Activated T-cell treated with anti-CD3 and anti-CD28 coated beads for 24 hours (primary cell): ENCODE results near the gene FAM9B.
"Not testable (repeated sequence)": the region's sequence is repeated elsewhere in the genome, so short reads cannot be mapped to it uniquely, and the experiment has no call there.

Experiments
- DNase-seq: peaks from one replicate; pipeline ENCODE4 v3.0.0-alpha.2; 2020; ENCODE audit warnings: low read depth

FAM9B gene

DNA sequence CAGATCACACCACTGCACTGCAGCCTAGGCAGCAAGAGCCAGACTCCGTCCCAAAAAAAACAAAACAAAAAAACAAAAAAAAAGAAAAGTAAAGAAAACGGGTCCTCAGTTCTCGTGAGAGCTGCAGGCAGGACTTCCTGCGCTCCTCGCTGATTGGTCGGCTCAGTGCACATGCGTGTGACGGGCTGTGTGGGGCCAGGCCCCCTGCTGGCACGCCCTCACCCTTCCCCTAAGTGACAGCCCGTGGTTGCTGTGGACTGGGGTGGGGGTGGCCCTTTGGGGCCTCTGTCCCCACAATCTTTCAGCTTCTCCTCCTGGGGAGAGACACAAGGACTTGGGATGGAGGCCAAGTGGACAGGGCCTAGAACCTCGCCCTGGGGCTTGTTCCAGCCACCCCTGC lies at the start of gene FAM9B:
Gene FAM9B (minus strand): TSS at position 139 of the 400 bp plus-strand sequence. CDS start 1,141 bp downstream, outside the sequence.
- DNase-seq: no peak

DNA sequence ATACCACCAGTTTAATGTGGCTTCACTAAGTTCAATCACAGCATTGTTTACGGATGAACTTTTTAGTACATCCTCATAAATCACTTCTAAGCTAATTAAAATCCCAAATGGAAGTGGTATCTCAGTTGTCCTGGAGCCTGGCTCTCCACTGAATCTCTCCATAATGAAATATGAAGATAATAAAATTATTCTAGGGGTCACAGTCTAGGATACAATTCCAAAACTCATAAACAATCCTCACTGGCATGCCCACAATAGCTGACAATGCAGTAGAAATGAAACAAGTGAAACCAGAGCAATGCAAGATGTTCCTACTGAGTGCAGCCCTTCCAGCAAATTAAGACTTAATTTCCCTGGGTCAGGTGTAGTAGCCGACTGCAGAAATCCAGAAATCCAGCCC lies 47.3 kb upstream of the FAM9B start:
- no peak for DNase-seq

DNA sequence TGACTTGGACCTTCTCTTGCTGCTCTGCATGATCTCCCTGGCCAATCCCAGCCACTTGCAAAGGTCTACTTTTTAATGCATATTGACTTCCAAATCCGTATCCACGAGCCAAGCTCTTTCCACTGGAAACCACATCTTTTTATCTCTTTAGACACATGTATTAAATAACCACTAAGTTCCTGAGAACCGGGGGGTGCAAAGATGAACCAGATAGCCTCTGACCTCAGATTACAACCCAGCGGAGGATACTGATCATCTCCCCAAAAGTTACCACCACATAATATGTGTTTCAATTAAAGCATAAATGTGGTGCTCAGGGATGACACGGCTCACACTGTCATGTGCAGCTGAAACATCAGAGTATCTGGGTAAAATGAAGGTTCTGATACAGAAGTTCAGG lies 40.4 kb upstream of the FAM9B start:
- DNase-seq: no peak

DNA sequence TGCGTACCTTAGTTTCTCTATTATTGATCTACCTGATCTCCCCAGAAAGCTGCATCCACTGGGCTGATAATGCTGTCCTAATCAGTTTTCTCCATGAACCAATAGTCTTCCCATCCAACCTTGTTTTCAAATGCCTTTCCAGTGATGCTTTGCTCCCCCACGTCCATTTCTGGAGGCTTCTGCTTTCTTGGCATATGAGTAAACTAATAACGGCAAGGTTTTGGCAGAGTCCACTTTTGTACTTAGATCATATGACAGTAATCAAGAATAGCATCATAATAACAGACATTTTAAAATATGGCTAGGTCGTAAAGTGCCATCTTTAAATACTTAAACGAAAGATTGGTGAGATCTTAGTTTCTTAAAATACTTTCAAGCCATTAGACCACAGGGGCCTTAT lies 38.4 kb upstream of the FAM9B start:
- no peak for DNase-seq

DNA sequence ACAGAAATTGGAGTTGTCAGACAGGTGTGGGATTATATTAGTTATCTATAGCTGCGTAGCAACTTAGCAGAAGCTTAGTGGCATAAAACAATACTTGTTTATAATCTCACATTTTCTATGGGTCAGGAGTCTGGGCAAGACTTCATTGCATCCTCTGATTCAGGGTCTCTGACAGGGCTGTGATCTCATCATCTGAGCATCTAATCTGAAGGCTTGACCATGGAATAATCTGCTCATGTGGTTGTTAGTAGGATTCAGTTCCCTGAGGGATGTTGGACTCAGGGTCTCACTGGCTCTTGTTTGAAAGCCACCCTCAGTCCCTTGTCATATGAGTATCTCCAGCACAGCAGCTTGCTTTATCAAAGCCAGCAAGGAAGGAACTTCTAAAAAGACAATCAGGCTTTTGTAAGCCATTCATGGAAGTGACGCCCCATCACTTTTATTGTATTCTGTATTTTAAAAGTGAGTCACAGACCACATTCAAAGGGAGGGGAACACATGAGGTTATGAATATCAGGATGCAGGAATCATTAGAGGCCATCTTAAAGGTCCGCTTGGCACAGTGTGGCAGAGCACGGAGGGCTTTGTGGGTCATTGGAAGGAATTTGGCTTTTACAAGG lies 37.2 kb upstream of the FAM9B start:
- DNase-seq: no peak

DNA sequence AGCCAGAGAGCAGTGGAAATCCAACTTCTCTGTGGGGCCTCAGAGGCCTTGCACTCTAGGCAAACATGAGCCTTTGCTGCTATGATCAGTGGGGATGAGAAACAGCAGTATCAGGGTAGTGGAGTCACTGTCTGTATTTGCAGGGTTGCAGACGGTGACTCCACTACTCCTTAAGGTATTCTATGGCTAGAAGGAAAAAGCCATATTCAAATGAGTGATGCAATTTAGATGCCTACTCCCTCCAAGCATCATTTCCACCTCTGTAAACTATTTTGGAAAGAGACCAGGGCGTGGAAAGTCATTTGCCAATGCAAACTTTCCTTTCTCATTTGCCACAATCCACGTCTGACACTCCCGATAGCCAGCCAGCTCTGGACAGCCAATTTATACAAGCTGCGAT lies 35.6 kb upstream of the FAM9B start:
- no peak for DNase-seq

DNA sequence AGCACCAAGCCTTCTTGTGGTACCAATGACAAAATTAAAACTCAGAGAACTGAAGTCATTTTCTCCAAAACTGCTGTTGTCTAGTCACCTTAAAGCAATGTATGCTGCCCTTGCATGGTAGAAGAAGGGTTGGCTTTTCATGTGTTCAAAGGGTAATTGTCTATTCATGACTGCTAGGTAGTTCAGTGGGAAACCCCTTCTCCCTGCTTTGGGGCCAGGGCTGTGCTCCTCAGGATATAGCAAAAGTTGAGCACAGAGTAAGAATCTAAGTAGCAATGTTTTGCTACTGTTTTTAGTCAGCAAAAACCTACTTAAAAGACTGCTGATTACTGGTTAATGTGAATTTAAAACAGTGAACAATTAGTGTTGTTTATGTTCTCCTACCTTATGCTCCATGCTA lies 30.8 kb upstream of the FAM9B start:
- no peak for DNase-seq

DNA sequence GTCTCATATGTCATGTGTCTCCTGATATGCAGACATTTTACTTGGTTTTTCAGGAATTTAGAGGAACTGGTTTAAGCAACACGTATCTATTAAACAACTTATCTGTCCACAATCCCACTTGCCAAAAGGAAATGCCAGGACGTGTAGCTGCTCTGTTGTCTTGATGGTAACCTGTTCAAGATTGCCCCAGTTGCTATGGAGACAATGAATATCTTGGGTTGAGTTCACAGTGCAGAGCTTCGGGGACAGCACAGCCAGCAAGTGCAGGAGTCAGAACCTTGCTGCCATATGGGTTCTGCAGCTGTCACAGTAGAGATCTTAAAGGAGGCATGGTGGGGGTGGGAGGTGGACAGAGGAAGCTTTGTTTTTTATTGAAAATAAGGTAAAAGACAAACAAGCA lies 28.7 kb upstream of the FAM9B start:
- DNase-seq: no peak

DNA sequence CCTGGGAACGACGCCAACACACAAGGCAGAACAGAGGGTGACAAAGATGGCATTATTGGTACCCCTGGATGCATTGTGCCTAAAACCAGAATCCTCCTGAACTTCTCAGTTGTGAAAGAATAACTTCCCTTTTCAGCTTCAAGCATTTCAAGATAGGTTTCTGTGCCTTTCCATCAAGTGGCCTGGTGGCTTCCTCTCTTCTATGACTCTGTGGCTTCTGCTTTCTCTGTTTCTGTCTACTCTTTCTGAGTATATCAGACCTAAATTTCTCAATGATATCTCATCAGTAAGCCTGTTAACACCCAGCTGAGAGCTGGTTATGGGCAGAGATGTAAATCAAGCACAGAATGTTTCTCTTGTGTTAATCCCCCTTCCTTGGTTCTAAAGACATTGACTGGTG lies 21.4 kb upstream of the FAM9B start:
- DNase-seq: no peak

DNA sequence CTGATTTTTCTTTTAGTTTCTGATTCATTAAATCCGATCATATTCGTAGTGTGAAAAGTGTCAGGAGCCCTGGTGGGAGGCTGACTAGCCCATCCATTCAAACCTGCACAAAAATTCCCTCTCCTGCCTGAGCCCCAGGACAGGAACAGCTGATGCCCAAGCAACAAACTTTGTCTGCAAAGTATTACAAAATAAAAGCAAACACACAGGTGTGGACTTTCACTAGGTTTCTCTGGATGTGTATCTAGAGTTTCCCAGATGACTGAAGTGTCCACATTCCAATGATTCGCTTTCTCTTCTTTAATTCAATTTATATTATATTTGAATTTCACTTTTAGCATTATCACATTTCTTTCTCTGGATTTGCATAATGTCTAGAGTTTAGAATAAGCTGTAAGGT lies 18.2 kb upstream of the FAM9B start:
- DNase-seq: no peak

DNA sequence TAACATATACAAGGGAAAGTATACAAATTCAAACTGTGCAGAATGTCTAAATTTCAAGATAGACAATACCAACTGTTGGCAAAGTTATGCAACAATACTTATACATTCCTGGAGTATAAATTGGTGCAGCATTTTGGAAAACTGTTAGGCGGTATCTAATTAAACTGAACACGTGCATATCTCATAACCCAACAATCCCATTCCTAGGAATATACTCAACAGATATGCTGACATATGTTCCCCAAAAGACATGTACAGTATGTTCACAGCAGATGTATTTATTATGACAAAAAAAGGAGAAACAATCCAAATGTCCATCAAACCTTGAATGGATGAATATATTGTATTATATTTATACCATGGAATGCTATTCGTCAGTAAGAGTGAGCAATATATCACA lies 16.4 kb upstream of the FAM9B start:
- no peak for DNase-seq

DNA sequence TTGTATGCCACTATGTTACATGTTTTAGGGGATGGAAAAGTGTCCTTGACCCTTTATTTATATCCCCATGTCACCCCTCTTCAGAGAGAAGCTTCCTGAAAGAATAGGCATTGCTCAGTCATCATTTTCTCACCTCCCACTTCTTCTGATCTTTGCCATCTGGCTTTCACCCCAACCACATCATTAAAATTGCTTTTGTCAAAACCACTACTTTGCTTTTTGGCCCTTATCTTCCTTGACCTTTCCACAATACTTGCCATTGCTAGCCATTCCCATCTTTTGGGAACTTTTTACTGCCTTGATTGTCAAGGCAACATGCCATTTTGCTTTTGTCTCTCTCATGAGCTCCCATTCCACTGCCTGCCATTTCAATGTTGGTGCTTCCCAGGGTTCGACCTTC lies 14.9 kb upstream of the FAM9B start:
- DNase-seq: no peak

DNA sequence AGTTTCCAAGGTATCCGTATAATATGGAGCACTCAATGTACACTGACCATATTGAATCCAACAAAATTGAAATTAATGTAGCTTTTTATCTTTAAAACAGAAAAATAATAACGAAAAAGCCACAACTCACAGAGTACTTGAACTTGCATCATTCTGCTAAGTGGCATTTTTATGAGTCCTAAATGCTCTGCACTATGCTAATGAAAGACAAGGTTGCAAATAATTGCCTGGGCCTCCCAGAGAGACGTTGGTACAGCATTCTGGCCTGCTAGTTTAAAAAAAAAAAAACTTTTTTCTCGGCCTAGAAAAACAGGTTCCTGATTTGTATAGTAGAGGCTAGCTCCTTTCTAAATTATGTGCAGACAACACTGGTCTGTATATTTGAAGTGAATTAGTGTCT lies 4.3 kb upstream of the FAM9B start:
- DNase-seq: no peak

DNA sequence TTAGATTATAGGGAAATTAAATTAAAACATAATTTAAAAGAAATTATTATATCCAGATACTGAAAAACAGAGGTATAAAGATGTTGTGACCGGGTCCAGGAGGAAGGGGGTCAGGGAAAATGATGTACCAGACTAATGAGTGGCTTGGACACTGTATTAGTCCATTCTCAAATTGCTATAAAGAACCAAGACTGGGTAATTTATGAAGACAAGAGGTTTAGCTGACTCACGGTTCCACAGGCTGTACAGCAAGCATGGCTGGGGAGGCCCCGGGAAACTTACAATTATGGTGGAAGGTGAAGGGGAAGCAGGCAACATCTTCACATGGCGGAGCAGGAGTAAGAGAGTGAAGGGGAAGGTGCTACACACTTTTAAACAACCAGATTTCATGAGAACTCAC lies 3.4 kb upstream of the FAM9B start:
- DNase-seq: no peak

DNA sequence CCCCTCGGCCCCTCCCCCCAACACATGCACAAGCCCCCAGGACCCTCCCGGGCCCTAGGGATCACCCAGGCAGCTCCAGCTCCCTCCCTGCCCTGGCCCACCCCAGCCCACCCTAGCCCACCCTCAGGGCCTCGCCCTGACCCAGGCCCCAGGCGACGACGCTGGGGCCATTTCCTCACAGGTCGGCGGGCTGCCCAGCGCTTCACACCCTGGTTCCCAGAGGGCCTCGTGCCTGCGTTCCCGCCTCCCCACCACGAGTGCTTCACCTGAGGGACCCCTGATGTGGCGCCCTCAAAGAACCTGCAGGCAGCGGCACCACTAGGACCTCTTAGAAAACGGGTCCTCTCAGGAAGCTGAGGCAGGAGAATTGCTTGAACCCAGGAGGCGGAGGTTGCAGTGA lies 341 bp downstream of the FAM9B start:
- no peak for DNase-seq

DNA sequence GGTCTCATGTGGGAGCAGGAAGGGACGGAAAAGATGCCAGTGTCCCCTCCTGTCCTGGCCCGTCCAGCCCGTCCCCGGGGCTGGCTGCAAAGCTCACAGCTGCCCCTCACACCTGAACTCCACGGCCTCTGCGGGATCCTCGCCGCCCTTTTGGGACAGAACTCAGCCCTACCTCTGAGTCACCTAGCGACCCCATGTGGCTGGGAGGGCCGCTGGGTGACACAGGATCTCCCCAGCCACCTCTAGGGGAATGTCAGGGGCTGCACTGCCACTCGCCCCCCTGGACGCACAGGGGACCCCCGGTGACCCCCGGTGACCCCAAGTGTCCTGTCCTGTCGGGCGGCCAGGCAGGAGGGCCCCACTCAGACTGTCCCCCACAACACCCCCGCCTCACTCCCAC lies 748 bp downstream of the FAM9B start:
- DNase-seq: no peak

DNA sequence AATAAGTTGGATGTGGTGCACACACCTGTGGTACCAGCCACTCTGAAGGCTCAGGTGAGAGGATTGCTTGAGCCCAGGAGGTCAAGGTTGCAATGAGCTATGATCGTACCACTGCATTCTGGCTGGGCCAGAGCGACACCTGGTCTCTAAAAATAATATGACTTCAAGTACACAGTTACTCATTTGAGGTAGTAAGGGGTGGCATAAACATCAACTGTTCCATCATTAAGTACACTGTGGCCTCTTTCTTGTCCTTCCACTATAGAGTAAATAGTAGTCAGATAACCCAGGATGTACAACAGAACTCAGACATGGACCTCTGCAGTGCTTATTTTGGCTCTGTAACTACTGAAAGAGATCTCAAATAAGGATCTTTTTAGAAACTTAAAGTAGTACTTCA lies 10.6 kb downstream of the FAM9B start:
- no peak for DNase-seq

DNA sequence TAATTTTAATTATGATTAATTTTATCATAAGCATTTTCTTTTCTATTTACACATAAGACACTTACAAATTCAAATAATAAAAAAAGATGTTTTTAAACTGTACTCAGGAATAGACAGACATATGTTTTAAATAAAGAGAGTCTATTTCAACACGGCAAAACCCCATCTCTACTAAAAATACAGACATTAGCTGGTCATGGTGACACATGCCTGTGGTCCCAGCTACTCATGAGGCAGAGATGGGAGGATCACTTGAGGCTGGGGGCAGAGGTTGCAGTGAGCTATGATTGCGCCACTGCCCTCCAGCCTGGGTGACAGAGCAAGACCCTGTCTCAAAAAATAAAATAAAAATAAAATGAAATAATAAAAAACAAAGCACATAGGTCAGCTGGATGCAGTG lies 14.8 kb downstream of the FAM9B start:
- no peak for DNase-seq

DNA sequence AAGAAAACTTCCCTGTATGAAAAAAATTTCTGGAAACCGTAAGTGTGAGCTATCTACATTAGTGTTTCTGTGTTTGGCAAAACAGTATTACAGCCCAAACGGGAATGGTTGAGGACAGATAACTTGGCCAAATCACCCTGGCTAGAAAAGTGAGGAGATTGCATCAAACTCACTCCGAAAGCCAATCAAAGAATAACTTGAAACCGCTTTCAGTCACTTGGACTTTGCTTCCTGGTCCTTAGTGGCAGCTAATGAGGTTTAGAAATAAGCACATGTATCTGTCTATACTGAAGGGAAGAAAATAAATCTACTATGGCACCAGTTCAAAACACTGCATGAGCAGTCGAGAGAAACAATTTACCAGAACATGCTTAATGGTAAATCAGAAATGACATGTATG lies 15.6 kb downstream of the FAM9B start:
- DNase-seq: not testable (repeated sequence)

DNA sequence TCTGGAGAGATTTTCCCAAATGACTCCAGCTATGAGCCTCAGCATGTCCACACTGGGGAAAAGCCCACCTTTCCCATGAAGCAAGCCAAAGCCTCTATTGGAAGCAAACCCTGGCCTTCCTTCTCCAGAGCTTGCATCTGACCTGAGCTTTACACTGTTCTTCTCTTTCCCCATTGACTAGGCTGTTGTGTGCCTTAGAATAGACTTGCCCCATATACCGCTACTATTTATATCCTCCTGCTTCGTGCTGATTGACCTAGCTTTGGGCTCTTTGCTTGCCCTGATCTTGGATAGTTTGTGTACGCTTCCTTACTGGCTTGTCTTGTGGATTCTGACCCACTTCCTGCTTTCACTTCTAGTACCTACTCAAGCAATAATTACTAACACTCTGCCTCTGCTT lies 30.9 kb downstream of the FAM9B start:
- DNase-seq: no peak

DNA sequence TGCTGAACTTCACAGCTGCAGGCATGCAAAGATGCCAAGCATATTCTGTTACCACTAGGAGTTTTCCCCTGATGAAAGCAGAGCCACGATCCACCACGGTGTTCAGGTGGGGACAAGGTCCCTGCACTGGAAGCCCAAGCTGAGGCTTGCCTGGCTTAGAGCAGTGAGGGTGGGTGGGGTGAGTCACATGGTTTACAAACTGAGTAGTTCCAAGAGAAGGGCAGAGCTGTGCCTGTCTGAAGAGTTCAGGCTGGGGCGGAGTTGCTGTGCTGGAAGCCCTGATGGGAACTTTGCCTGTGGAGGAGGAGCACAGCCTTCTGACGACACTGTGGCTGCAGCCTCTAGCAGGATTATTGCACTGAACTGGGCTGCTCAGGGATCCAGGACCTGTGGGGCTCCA lies 45.5 kb downstream of the FAM9B start:
- DNase-seq: peak; percentile 8

DNA sequence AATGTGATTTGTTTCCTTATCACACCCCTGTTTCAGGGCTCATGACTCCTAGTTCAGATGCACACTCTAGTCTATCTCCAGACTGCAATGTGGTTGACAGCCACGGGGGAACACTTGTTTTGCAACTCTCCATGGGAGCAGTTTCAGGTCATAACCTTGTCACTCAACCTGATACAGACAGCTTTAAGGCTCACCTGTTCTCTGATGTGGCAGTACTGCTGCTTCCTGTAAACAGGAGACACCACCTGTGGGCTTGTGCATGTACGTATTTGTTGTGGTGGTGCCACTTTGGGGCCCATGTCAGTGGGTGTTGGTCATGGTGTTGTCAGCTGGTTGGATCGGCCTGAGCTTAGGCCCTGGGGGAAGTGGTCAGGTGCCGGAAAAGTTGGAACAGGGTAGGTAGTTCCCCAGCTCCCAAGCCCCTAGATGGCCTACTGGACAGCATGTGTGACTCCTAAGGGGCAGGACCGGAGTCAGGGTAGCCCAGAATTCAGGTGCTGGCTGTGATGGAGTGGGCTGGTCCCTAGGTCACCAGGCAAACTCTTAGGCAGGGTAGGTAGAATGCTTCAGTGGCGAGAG lies 46.2 kb downstream of the FAM9B start:
- DNase-seq: peak; percentile 4

DNA sequence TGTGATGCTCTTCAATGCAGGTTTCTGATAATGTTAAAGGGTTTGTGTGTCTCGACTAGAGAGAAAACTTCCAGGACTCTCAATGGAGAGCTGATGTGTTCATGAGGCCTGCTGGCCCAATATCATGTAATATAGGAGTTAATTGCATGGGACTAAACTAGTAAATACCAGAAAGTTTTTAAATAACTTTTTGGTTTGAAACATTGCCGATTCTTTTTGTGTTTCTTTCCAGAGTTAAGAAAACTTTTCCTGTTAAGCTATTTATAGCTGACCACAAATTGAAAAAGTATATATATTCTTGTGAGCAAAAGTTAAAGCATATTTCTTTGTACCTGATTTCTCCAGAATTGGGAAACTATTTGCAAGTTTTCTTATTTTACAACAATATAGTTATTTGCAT lies 49.7 kb downstream of the FAM9B start:
- DNase-seq: no peak

DNA sequence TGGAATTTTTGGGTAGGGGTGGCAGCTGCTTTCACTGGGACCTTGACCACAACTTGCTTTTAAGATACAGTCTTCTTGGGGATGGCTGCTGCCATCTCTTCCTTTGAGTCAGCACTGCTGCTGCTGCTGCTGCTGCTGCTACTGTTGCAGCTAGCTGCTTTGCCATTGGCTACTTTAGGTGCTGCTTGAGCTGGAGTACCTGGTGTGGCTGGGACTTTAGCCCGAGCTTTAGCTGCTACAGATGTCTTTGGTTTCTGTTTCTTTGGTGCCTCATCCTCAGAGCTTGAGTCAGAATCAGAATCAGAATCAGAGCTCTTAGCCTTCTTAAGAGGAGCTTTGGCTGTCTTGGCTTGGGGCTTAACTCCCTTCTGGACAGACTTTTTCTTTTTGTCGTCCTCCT lies 52.2 kb downstream of the FAM9B start:
- DNase-seq: no peak

DNA sequence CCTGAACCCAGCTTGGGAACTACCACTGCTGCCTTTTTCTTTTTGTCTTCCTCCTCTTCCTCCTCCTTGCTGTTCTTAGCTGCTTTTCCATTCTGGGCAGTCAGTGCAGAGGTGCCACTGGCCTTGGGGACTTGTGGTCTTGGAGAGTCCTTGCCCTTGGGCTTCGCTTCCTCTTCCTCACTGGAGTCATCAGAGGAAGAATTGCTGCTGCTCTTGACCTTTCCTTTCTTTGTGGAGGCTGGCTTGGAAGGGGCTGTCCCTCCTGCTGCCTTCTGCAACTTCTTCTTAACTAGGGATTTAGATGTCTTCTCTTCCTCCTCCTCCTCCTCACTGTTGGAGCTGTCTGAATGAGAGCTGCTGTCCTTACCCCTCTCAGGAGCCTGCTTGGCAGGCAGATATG lies 53.2 kb downstream of the FAM9B start:
- DNase-seq: no peak
